HEK293 (cell line): Measurements from ENCODE around the gene SNX21.

ENCODE experiments used
- CTCF ChIP-seq: fragments of 450-650 bp; formaldehyde crosslinking; IDR thresholded peaks from 2 replicates; pipeline ENCODE4 v1.5.1; 2016; ENCODE audit warnings: missing biosample characterization, missing genetic modification characterization
- HOXC10 ChIP-seq: sonication (generic); formaldehyde crosslinking; IDR thresholded peaks from 2 replicates; pipeline ENCODE4 v1.8.1; 2023; ENCODE audit warnings: mild to moderate bottlenecking, missing genetic modification reagents
- ZBTB26 ChIP-seq: fragments of 450-650 bp; formaldehyde crosslinking; optimal IDR thresholded peaks from 2 replicates; pipeline ENCODE3; 2016; ENCODE audit warnings: missing biosample characterization, mild to moderate bottlenecking, missing genetic modification characterization
- ZNF138 ChIP-seq: fragments of 450-650 bp; formaldehyde crosslinking; IDR thresholded peaks from 2 replicates; pipeline ENCODE4 v1.5.1; 2016; ENCODE audit warnings: missing biosample characterization, missing genetic modification characterization, borderline replicate concordance
- ZNF214 ChIP-seq: fragments of 450-650 bp; formaldehyde crosslinking; IDR thresholded peaks from 2 replicates; pipeline ENCODE4 v1.5.1; 2017; ENCODE audit warnings: missing biosample characterization, mild to moderate bottlenecking, missing genetic modification characterization, borderline replicate concordance
- ZNF23 ChIP-seq: fragments of 450-650 bp; formaldehyde crosslinking; IDR thresholded peaks from 2 replicates; pipeline ENCODE4 v1.5.1; 2016; ENCODE audit warnings: missing biosample characterization, missing genetic modification characterization, borderline replicate concordance
- ZNF239 ChIP-seq: fragments of 450-650 bp; formaldehyde crosslinking; IDR thresholded peaks from 2 replicates; pipeline ENCODE4 v1.5.1; 2016; ENCODE audit warnings: missing biosample characterization, missing genetic modification characterization
- ZNF639 ChIP-seq: fragments of 450-650 bp; formaldehyde crosslinking; IDR thresholded peaks from 2 replicates; pipeline ENCODE4 v1.5.1; 2016; ENCODE audit warnings: missing biosample characterization, missing genetic modification characterization
- TF ChIP-seq, protein P1 (sequence below): fragments of 450-650 bp; formaldehyde crosslinking; IDR thresholded peaks from 2 replicates; pipeline ENCODE4 v1.5.1; 2016; ENCODE audit warnings: missing biosample characterization, missing genetic modification characterization

DNA sequence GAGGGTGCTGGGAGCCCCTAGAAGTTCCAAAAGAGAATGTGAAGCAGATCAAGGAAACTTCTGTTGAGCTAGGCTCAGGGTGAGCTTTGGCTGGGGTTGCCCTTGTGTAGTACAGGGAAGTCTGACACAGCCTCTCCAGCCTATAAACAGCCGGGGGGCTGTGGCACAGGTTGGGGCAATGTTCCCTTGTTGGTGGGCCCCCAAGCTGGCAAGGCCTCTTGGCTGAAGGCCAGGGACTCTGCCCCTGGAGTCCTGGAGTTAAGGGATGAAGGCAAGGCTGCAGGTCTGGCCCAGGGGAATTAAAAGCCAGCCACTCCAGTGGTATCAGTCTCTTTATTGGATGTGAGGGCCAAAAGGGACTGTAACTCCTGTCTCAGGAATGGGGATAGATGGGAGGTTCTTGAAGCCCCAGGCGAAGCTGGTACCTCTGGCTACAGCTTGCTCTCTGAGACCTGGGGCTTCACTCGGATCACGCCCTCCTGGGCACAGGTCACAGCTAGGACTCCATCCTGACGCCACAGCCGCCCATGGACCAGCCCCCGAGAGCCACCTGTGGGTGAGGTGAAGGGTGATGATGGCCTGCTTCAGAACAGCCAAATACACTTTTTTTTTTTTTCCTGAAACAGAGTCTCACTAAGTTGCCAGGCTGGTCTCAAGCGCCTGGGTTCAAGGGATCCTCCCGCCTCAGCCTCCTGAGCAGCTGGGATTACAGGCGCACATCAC, 8.0 kb downstream of the SNX21 start:
- TF ChIP-seq ZBTB26 (no peak), CTCF (tag by site-specific recombination) (no peak), ZNF23 (tag by site-specific recombination) (no peak), ZNF214 (tag by site-specific recombination) (no peak), HOXC10 (CRISPR knock-in tag) (no peak), ZNF239 (tag by site-specific recombination) (no peak), ZNF138 (tag by site-specific recombination) (no peak), ZNF639 (tag by site-specific recombination) (no peak)
- TF ChIP-seq, protein P1, sequence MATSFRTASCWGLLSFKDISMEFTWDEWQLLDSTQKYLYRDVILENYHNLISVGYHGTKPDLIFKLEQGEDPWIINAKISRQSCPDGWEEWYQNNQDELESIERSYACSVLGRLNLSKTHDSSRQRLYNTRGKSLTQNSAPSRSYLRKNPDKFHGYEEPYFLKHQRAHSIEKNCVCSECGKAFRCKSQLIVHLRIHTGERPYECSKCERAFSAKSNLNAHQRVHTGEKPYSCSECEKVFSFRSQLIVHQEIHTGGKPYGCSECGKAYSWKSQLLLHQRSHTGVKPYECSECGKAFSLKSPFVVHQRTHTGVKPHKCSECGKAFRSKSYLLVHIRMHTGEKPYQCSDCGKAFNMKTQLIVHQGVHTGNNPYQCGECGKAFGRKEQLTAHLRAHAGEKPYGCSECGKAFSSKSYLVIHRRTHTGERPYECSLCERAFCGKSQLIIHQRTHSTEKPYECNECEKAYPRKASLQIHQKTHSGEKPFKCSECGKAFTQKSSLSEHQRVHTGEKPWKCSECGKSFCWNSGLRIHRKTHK (tag by site-specific recombination), result no peak
